Prostate gland (tissue), 2 donors: Measurements from ENCODE around the gene RALGPS1.

Experiments
- CTCF ChIP-seq, 4 experiments: fragments of 200-600 bp in 2 of 4; fragments of 450-650 bp in 2 of 4; sonication (generic) in 2 of 4; IDR thresholded peaks; 1 replicate in 3 of 4; 2 replicates in 1 of 4; pipeline ENCODE4 v1.5.1; 2016 to 2019; ENCODE audit warnings: antibody characterized with exemption in 4 of 4, mild to moderate bottlenecking in 2 of 4, moderate library complexity in 2 of 4
- POLR2AphosphoS5 ChIP-seq: sonication (generic); formaldehyde crosslinking; IDR thresholded peaks from one replicate; pipeline ENCODE4 v1.6.1; 2017; ENCODE audit warnings: antibody characterized with exemption

- no peak for TF ChIP-seq CTCF (IDR thresholded peaks at IDR 0.05)
- TF ChIP-seq POLR2AphosphoS5, result no peak
These were observed 228.4 kb downstream of the RALGPS1 start for GRCh38 chr9:127142931-127143464.
